IMR-90 (cell line): ENCODE results near the gene RBP4. TPM values are rescaled to one million over a fixed set of nuclear protein-coding genes. Genes with fewer than 3 reads are reported as not detected.

Source experiments
- ATAC-seq: fragments of 200-7000 bp; cut with Tn5 transposase; 2 replicates; pipeline ENCODE4 v1.9.1; 2020; ENCODE audit warnings: low read depth, mild to moderate bottlenecking, moderate library complexity
- BruUV-seq: library from RNA; stranded (reverse); fragments of 400-500 nt; replicated peaks from 2 replicates; lab custom pipeline; 2021; lab: Mats Ljungman, UMichigan
- CTCF ChIA-PET: fragments of 300-600 bp; formaldehyde crosslinking; extraction: SDS; loops from one replicate; lab custom pipeline; 2021; ENCODE audit warnings: antibody characterized with exemption; lab: Yijun Ruan, JAX
- POLR2A ChIA-PET: fragments of 300-600 bp; sonication (Branson Sonifier 250); formaldehyde crosslinking; loops from one replicate; lab custom pipeline; 2022; ENCODE audit warnings: antibody characterized with exemption; ENCODE audit not compliant: unreplicated experiment; lab: Charles Lee
- DNase-seq: peaks from one replicate; pipeline ENCODE4 v3.0.0; 2013
- H2AFZ ChIP-seq: replicated peaks from 2 replicates; pipeline ENCODE3; 2013; ENCODE audit warnings: low read length, mild to moderate bottlenecking; ENCODE audit not compliant: poor library complexity
- H2AK5ac ChIP-seq: 2 replicates; pipeline ENCODE4 v1.6.1; 2013; ENCODE audit warnings: low read depth, low read length, inconsistent platforms
- H2AK9ac ChIP-seq: replicated peaks from 2 replicates; pipeline ENCODE3; 2013; ENCODE audit warnings: mild to moderate bottlenecking, low read depth, low read length, moderate library complexity; ENCODE audit not compliant: poor library complexity
- H2BK120ac ChIP-seq: 2 replicates; pipeline ENCODE4 v1.6.1; 2013; ENCODE audit warnings: low read depth, low read length, inconsistent platforms
- H2BK15ac ChIP-seq: 3 replicates; pipeline ENCODE4 v1.6.1; 2013; ENCODE audit warnings: low read depth, low read length, inconsistent platforms
- H2BK20ac ChIP-seq: 2 replicates; pipeline ENCODE4 v1.6.1; 2013; ENCODE audit warnings: low read depth, mild to moderate bottlenecking, inconsistent platforms, low read length, moderate library complexity
- H2BK5ac ChIP-seq: 2 replicates; pipeline ENCODE4 v1.6.1; 2013; ENCODE audit warnings: mild to moderate bottlenecking, low read depth, low read length, inconsistent platforms; ENCODE audit not compliant: poor library complexity, severe bottlenecking
- H3K14ac ChIP-seq: replicated peaks from 2 replicates; pipeline ENCODE4 v1.6.1; 2013; ENCODE audit warnings: low read depth, low read length, inconsistent platforms
- H3K18ac ChIP-seq: 2 replicates; pipeline ENCODE4 v1.6.1; 2013; ENCODE audit warnings: low read depth, low read length, control low read depth
- H3K23ac ChIP-seq: 2 replicates; pipeline ENCODE4 v1.6.1; 2013; ENCODE audit warnings: low read depth, low read length, inconsistent platforms
- H3K27ac ChIP-seq: 2 replicates; pipeline ENCODE4 v1.5.1; 2013; ENCODE audit warnings: mild to moderate bottlenecking, control low read depth, low read length; ENCODE audit not compliant: insufficient read depth
- H3K27me3 ChIP-seq: 2 replicates; pipeline ENCODE4 v1.6.1; 2013; ENCODE audit warnings: low read length; ENCODE audit not compliant: control insufficient read depth, insufficient read depth
- H3K36me3 ChIP-seq: 2 replicates; pipeline ENCODE4 v1.6.1; 2013; ENCODE audit warnings: low read length, mixed read lengths; ENCODE audit not compliant: control insufficient read depth, insufficient read depth
- H3K4ac ChIP-seq: 2 replicates; pipeline ENCODE4 v1.6.1; 2013; ENCODE audit warnings: low read depth, low read length, inconsistent platforms
- H3K4me1 ChIP-seq: 2 replicates; pipeline ENCODE4 v1.6.1; 2013; ENCODE audit warnings: low read length, mixed read lengths; ENCODE audit not compliant: control insufficient read depth, insufficient read depth
- H3K4me2 ChIP-seq: 2 replicates; pipeline ENCODE4 v1.6.1; 2013; ENCODE audit warnings: low read depth, mild to moderate bottlenecking, control low read depth, low read length, moderate library complexity
- H3K4me3 ChIP-seq: 2 replicates; pipeline ENCODE4 v1.5.1; 2013; ENCODE audit warnings: low read depth, mild to moderate bottlenecking, control low read depth, low read length, moderate library complexity; ENCODE audit not compliant: insufficient read depth
- H3K56ac ChIP-seq: 2 replicates; pipeline ENCODE4 v1.6.1; 2013; ENCODE audit warnings: low read length, inconsistent platforms; ENCODE audit not compliant: insufficient read depth; ENCODE audit errors: extremely low read depth
- H3K79me1 ChIP-seq, 2 experiments: 2 replicates each; pipeline ENCODE4 v1.6.1; 2013; ENCODE audit warnings: low read length in 2 of 2, inconsistent platforms in 1 of 2, low read depth in 1 of 2
- H3K9ac ChIP-seq: 2 replicates; pipeline ENCODE4 v1.6.1; 2013; ENCODE audit warnings: low read depth, low read length, control low read depth
- H3K9me1 ChIP-seq: 2 replicates; pipeline ENCODE4 v1.6.1; 2013; ENCODE audit warnings: low read length, inconsistent platforms; ENCODE audit not compliant: insufficient read depth
- H3K9me3 ChIP-seq: 2 replicates; pipeline ENCODE4 v1.6.1; 2013; ENCODE audit warnings: low read length; ENCODE audit not compliant: control insufficient read depth, insufficient read depth
- H4K20me1 ChIP-seq: 2 replicates; pipeline ENCODE4 v1.6.1; 2013; ENCODE audit warnings: low read length, inconsistent platforms; ENCODE audit not compliant: insufficient read depth
- H4K5ac ChIP-seq: 2 replicates; pipeline ENCODE4 v1.6.1; 2013; ENCODE audit warnings: mild to moderate bottlenecking, low read depth, low read length, control low read depth
- H4K8ac ChIP-seq, 2 experiments: 2 replicates each; pipeline ENCODE4 v1.6.1; 2013; ENCODE audit warnings: low read depth in 2 of 2, low read length in 2 of 2, control low read depth in 1 of 2, inconsistent platforms in 1 of 2
- H4K91ac ChIP-seq: 2 replicates; pipeline ENCODE4 v1.6.1; 2013; ENCODE audit warnings: low read depth, low read length, inconsistent platforms; ENCODE audit not compliant: insufficient read depth
- CHD1 ChIP-seq: IDR thresholded peaks from 2 replicates; pipeline ENCODE4 v1.6.1; 2012; ENCODE audit warnings: low read depth, low read length, improper control_type of control experiment
- MAFK ChIP-seq: IDR thresholded peaks from 2 replicates; pipeline ENCODE4 v1.6.1; 2012; ENCODE audit warnings: low read depth, low read length, improper control_type of control experiment
- MXI1 ChIP-seq: IDR thresholded peaks from 2 replicates; pipeline ENCODE4 v1.6.1; 2012; ENCODE audit warnings: low read depth, mild to moderate bottlenecking, low read length, moderate library complexity, borderline replicate concordance
- NFE2L2 ChIP-seq: fragments of 150-350 bp; IDR thresholded peaks from 2 replicates; pipeline ENCODE4 v1.6.1; 2016; ENCODE audit warnings: low read depth, mild to moderate bottlenecking, low read length
- POLR2A ChIP-seq: IDR thresholded peaks from 2 replicates; pipeline ENCODE4 v1.6.1; 2012; ENCODE audit warnings: mild to moderate bottlenecking, low read depth, low read length
- RAD21 ChIP-seq: IDR thresholded peaks from 2 replicates; pipeline ENCODE4 v1.6.1; 2012; ENCODE audit warnings: low read length, improper control_type of control experiment
- RFX5 ChIP-seq: IDR thresholded peaks from 2 replicates; pipeline ENCODE4 v1.8.0; 2012; ENCODE audit warnings: low read depth, mild to moderate bottlenecking, low read length, moderate library complexity
- WGBS, 2 experiments: methylation state at CpG; one replicate each; pipeline versions ENCODE4 v1.1.5 to v1.1.7; 2013; ENCODE audit warnings: missing lambda C conversion rate in 2 of 2; ENCODE audit not compliant: insufficient read length in 1 of 2; ENCODE audit errors: extremely low coverage in 2 of 2; 5-methylcytosine and 5-hydroxymethylcytosine counted together
- dilution Hi-C: fragments of 300-500 bp; cut with HindIII; formaldehyde crosslinking; loops from one replicate; pipeline ENCODE4 v1.14.3; 2018; ENCODE audit warnings: low sequenced_read_pairs; ENCODE audit not compliant: unreplicated experiment
- in situ Hi-C: fragments of 300-500 bp; cut with MboI; formaldehyde crosslinking; loops from 3 replicates; pipeline ENCODE4 v1.14.3; 2019; ENCODE audit warnings: low sequenced_read_pairs, inconsistent platforms, mixed read lengths
- intact Hi-C: fragments of 100-400 bp; cut with micrococcal nuclease; formaldehyde crosslinking; loops from 2 replicates; pipeline ENCODE4 v1.10.0; 2022
- polyA plus RNA-seq, 3 experiments: library from polyadenylated mRNA; depleted of rRNA; stranded (reverse); fragments of >200 nt; gene quantifications; 2 replicates each; pipeline ENCODE4 v1.2.3, GENCODE V29; 2012; ENCODE audit warnings: low replicate concordance in 1 of 3
- total RNA-seq: library from RNA; depleted of rRNA; stranded (reverse); fragments of >200 nt; gene quantifications from 2 replicates; pipeline ENCODE4 v1.2.3, GENCODE V29; 2012
- TF ChIP-seq, protein P1 (sequence below): fragments of 150-350 bp; IDR thresholded peaks from 2 replicates; pipeline ENCODE4 v1.6.1; 2016; ENCODE audit warnings: low read depth, mild to moderate bottlenecking, low read length, moderate library complexity, borderline replicate concordance

The RBP4 gene
- total and polyA plus RNA-seq, 2 of the 4 experiments (the other 2 are of a cell fraction) = not detected

DNA sequence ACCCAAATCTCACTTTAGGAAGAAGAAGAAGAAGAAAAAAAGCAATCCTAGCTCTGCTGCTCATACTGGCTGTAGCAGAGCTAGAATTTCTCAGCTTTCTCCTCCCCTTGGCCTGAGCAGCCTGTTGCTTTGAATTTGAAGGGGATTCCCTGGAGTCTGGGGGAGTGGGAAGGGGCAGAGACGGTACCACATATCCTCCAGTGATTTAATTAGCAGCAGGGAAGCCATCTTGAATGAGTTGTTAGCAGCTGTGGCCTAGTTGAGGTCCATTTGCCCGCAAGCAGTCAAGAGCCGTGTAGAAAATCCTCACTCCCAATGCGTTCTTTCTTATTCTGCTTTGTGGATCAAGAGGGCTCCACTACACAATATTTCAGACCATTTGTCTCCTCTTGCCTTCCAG, 27.8 kb upstream of the RBP4 start:
- CTCF ChIA-PET = no interaction called here

More for the DNA sequence above, 27.8 kb upstream of the RBP4 start:
- no CpG with 5 or more reads among the region's 4 CpGs for WGBS, 2 experiments
- H2AK5ac ChIP-seq = no peak overlapping the region
- H3K4me1 ChIP-seq = no peaks in the 10 kb centered on the region
- H3K4me3 ChIP-seq = no peak overlapping the region
- TF ChIP-seq NFE2L2 (no peak), MXI1 (no peak), RAD21 (no peak), POLR2A (no peak), MAFK (no peak), CHD1 (no peak), RFX5 (no peak)
- TF ChIP-seq, protein P1, sequence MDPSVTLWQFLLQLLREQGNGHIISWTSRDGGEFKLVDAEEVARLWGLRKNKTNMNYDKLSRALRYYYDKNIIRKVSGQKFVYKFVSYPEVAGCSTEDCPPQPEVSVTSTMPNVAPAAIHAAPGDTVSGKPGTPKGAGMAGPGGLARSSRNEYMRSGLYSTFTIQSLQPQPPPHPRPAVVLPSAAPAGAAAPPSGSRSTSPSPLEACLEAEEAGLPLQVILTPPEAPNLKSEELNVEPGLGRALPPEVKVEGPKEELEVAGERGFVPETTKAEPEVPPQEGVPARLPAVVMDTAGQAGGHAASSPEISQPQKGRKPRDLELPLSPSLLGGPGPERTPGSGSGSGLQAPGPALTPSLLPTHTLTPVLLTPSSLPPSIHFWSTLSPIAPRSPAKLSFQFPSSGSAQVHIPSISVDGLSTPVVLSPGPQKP = no peak
- H3K36me3 ChIP-seq = no peaks in the 10 kb centered on the region
- H3K27me3 ChIP-seq = peaks cover 15% of the 10 kb centered on the region
- no peak overlapping the region for H2BK15ac ChIP-seq
- no TSS peak for BruUV-seq
- no peak overlapping the region for H4K8ac ChIP-seq
- dilution Hi-C loops (no loop called here), intact Hi-C loops (no loop called here), in situ Hi-C loops (no loop called here)
- H3K14ac ChIP-seq = no peak overlapping the region
- no peak overlapping the region for H2AFZ ChIP-seq
- POLR2A ChIA-PET = no interaction called here
- H2BK20ac ChIP-seq = no peak overlapping the region
- H3K56ac ChIP-seq = no peak overlapping the region
- H4K5ac ChIP-seq = no peak overlapping the region
- no peak overlapping the region for H3K9ac ChIP-seq
- no peak overlapping the region for H3K27ac ChIP-seq
- H3K23ac ChIP-seq = no peak overlapping the region; the same call in 1 of the 2 replicates
- no peak overlapping the region for H4K91ac ChIP-seq
- no peak overlapping the region for H2BK5ac ChIP-seq
- H3K9me3 ChIP-seq = no peaks in the 10 kb centered on the region
- no peaks in the 10 kb centered on the region for H4K20me1 ChIP-seq
- H3K18ac ChIP-seq = no peak overlapping the region
- no peak overlapping the region for H3K4me2 ChIP-seq
- no peaks in the 10 kb centered on the region for H3K79me1 ChIP-seq
- DNase-seq (no peak), ATAC-seq (no peak)
- no peak overlapping the region for H3K4ac ChIP-seq
- no peak overlapping the region for H2BK120ac ChIP-seq
- no peaks in the 10 kb centered on the region for H3K9me1 ChIP-seq
- peak overlapping the region; percentile 72 for H2AK9ac ChIP-seq
